Stimulated activated CD8-positive, alpha-beta memory T cell treated with anti-CD3 and anti-CD28 coated beads, Interleukin-15, amount 100 ng/mL, for 24 hours (primary cell): Measurements from ENCODE around the gene GPR176.
"Not testable (repeated sequence)": the region's sequence is repeated elsewhere in the genome, so short reads cannot be mapped to it uniquely, and the experiment has no call there.

Experiments used
- DNase-seq: peaks from one replicate; pipeline ENCODE4 v3.0.0-alpha.2; 2020; ENCODE audit warnings: low read depth

GPR176 gene

GRCh38 chr15:39856357-39856756 is 63.7 kb downstream of the GPR176 start:
- DNase-seq: no peak

- no peak for DNase-seq
Measured at GRCh38 chr15:39855400-39855799, 64.7 kb downstream of the GPR176 start.

- no peak for DNase-seq
Measured at GRCh38 chr15:39854161-39854560, 65.9 kb downstream of the GPR176 start.

- DNase-seq: no peak
Measured at GRCh38 chr15:39852250-39852649, 67.8 kb downstream of the GPR176 start.

- no peak for DNase-seq
Measured at GRCh38 chr15:39851500-39852092, 68.5 kb downstream of the GPR176 start.

- DNase-seq: no peak
Measured at GRCh38 chr15:39850436-39850835, 69.6 kb downstream of the GPR176 start.

GRCh38 chr15:39846108-39846507 is 74.0 kb downstream of the GPR176 start:
- no peak for DNase-seq

- DNase-seq: no peak
Measured at GRCh38 chr15:39845582-39845981, 74.5 kb downstream of the GPR176 start.

- DNase-seq: no peak
Measured at GRCh38 chr15:39843565-39843964, 76.5 kb downstream of the GPR176 start.

- DNase-seq: no peak
Measured at GRCh38 chr15:39837454-39837853, 82.6 kb downstream of the GPR176 start.

- DNase-seq: no peak
Measured at GRCh38 chr15:39835550-39835949, 84.5 kb downstream of the GPR176 start.

- DNase-seq: no peak
Measured at GRCh38 chr15:39834256-39834655, 85.8 kb downstream of the GPR176 start.

- no peak for DNase-seq
Measured at GRCh38 chr15:39833515-39833981, 86.5 kb downstream of the GPR176 start.

- DNase-seq: no peak
Measured at GRCh38 chr15:39830166-39830565, 89.9 kb downstream of the GPR176 start.

GRCh38 chr15:39828374-39828931 is 91.6 kb downstream of the GPR176 start:
- DNase-seq: no peak

- no peak for DNase-seq
Measured at GRCh38 chr15:39826975-39827374, 93.1 kb downstream of the GPR176 start.

- no peak for DNase-seq
Measured at GRCh38 chr15:39823634-39824033, 96.4 kb downstream of the GPR176 start.

GRCh38 chr15:39820050-39820602 is 99.9 kb downstream of the GPR176 start:
- no peak for DNase-seq

GRCh38 chr15:39819533-39819932 is 100.5 kb downstream of the GPR176 start:
- DNase-seq: no peak

- DNase-seq: no peak
Measured at GRCh38 chr15:39817892-39818291, 102.2 kb downstream of the GPR176 start.

GRCh38 chr15:39814489-39814888 is 105.6 kb downstream of the GPR176 start:
- DNase-seq: no peak

GRCh38 chr15:39812651-39813050 is 107.4 kb downstream of the GPR176 start:
- not testable (repeated sequence) for DNase-seq

GRCh38 chr15:39808909-39809308 is 111.2 kb downstream of the GPR176 start:
- DNase-seq: no peak

- DNase-seq: no peak
Measured at GRCh38 chr15:39807791-39808190, 112.3 kb downstream of the GPR176 start.
